Measurements from ENCODE around the gene SLC25A21. TPM values are rescaled to one million over a fixed set of nuclear protein-coding genes. Genes with fewer than 3 reads are reported as not detected.

Gene SLC25A21
- total and polyA plus RNA-seq, 8 donors = 0.40 to 5.4 (median 1.3) TPM; not detected in 2

DNA sequence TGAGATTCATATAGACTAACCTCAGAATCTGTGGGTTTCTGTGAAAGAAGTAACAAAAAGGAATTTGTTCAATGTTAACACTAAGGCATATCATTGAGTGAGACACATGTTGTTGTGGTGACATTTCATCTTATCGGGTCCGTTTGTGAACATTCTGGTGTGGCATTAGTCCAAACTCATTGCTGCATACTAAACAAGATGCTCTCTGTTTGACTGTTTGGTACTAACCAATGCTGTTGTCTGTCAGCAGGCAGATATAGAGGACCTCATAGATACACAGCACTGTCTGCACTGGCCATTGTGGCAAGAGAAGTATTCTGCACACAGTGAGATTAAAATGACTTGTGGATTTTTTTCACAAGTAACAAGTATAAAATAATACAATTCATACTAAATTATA is 41.2 kb downstream of the SLC25A21 start:
- Histone ChIP-seq H3K4me3 (no peak overlapping the region), H3K9me3 (no peaks in the 10 kb centered on the region), H3K27me3 (no peaks in the 10 kb centered on the region), H3K27ac (no peak overlapping the region), H3K36me3 (no peaks in the 10 kb centered on the region), H3K4me1 (no peaks in the 10 kb centered on the region)
- WGBS, 5 donors = 62 to 71% (median 66%) methylated on average over 2 of the region's 2 CpGs
- no peak for DNase-seq
- intact Hi-C loops (cut with DNase I; ENCODE audit: low total_unique reads) = no loop called here
- TF ChIP-seq EP300 (IDR thresholded peaks at IDR 0.05) (no peak), CTCF (IDR thresholded peaks at IDR 0.05) (no peak), POLR2AphosphoS5 (IDR thresholded peaks at IDR 0.05) (no peak), POLR2A (IDR thresholded peaks at IDR 0.05) (no peak)

- H3K27ac ChIP-seq = no peak overlapping the region
- no peaks in the 10 kb centered on the region for H3K27me3 ChIP-seq
- TF ChIP-seq EP300 (IDR thresholded peaks at IDR 0.05) = no peak
- TF ChIP-seq POLR2A (IDR thresholded peaks at IDR 0.05) = no peak
- no peak for TF ChIP-seq POLR2AphosphoS5 (IDR thresholded peaks at IDR 0.05)
- no peak for TF ChIP-seq CTCF (IDR thresholded peaks at IDR 0.05)
- intact Hi-C loops (cut with DNase I; ENCODE audit: low total_unique reads) = no loop called here
- WGBS, 5 donors = 84 to 92% (median 89%) methylated on average over 7 of the region's 7 CpGs
- no peaks in the 10 kb centered on the region for H3K36me3 ChIP-seq
- no peaks in the 10 kb centered on the region for H3K9me3 ChIP-seq
- H3K4me3 ChIP-seq = no peak overlapping the region
- no peaks in the 10 kb centered on the region for H3K4me1 ChIP-seq
- DNase-seq = no peak
These were observed 43.4 kb downstream of the SLC25A21 start for GRCh38 chr14:37129047-37129446.

- H3K27me3 ChIP-seq = no peaks in the 10 kb centered on the region
- no peak overlapping the region for H3K4me3 ChIP-seq
- TF ChIP-seq POLR2A (IDR thresholded peaks at IDR 0.05) (no peak), POLR2AphosphoS5 (IDR thresholded peaks at IDR 0.05) (no peak), EP300 (IDR thresholded peaks at IDR 0.05) (no peak), CTCF (IDR thresholded peaks at IDR 0.05) (no peak)
- H3K27ac ChIP-seq = no peak overlapping the region
- intact Hi-C loops (cut with DNase I; ENCODE audit: low total_unique reads) = no loop called here
- DNase-seq = no peak
- WGBS, 5 donors = 70 to 90% (median 84%) methylated on average over 3 of the region's 3 CpGs
- no peaks in the 10 kb centered on the region for H3K9me3 ChIP-seq
- H3K4me1 ChIP-seq = no peaks in the 10 kb centered on the region
- H3K36me3 ChIP-seq = no peaks in the 10 kb centered on the region
These were observed 47.8 kb downstream of the SLC25A21 start for GRCh38 chr14:37124614-37125013.

DNA sequence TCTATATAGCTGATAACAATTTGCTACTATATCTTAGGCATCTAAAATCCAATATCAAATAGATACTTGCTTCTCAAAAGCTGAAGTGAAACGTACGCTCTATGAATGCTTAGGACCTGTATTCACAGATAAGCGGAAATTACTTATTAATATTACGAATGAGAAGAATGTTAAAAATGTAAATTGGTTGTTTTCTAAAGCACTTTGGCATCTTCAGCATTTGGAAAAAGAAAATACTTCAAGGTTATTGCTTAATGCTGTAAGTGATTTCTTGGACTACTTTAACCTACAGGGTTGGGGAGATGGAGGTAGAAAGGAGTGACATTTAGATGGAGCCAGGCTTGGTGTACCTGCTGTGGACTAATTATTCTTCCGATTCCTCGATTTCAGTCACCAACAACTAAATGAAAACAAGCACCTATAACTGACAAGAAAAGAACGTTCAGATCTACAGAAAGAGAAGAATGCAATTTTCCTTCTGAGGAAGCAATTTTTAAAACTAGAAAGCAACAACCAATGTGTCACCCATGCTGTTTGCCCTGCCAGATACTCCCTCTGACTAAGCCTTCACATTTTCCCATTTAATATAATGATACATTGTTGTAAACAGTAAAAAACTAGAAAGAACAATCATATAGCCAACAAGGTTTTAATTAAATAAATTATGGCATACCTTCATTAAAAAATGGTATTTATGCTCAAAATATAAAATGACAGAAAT is 49.3 kb downstream of the SLC25A21 start:
- DNase-seq = no peak
- Histone ChIP-seq H3K9me3 (peaks cover 0 to 13% (median 10%) of the 10 kb centered on the region in 4 donors), H3K4me1 (no peaks in the 10 kb centered on the region), H3K4me3 (no peak overlapping the region), H3K27me3 (no peaks in the 10 kb centered on the region), H3K36me3 (no peaks in the 10 kb centered on the region), H3K27ac (no peak overlapping the region)
- 82 to 94% (median 85%) methylated on average over 7 of the region's 7 CpGs for WGBS, 5 donors
- no peak for TF ChIP-seq POLR2AphosphoS5 (IDR thresholded peaks at IDR 0.05)
- TF ChIP-seq EP300 (IDR thresholded peaks at IDR 0.05) = no peak
- TF ChIP-seq CTCF (IDR thresholded peaks at IDR 0.05) = no peak
- TF ChIP-seq POLR2A (IDR thresholded peaks at IDR 0.05) = no peak
- intact Hi-C loops (cut with DNase I; ENCODE audit: low total_unique reads) = no loop called here

All from stomach (tissue), 9 donors.